Colonic mucosa (tissue), 4 donors: Measurements from ENCODE around the gene SEMA4F. TPM values are rescaled to one million over a fixed set of nuclear protein-coding genes. Genes with fewer than 3 reads are reported as not detected.

ENCODE experiments used
- DNase-seq: peaks from one replicate; pipeline ENCODE4 v3.0.0-alpha.2; 2020
- H3K27ac ChIP-seq: fragments of 200-600 bp; one replicate; pipeline ENCODE4 v1.8.0; 2021
- H3K27me3 ChIP-seq: fragments of 200-600 bp; one replicate; pipeline ENCODE4 v1.8.0; 2021
- H3K36me3 ChIP-seq: fragments of 200-600 bp; one replicate; pipeline ENCODE4 v1.8.0; 2021
- H3K4me1 ChIP-seq: fragments of 200-600 bp; one replicate; pipeline ENCODE4 v1.8.0; 2021; ENCODE audit warnings: mild to moderate bottlenecking
- H3K4me3 ChIP-seq: fragments of 200-600 bp; one replicate; pipeline ENCODE4 v1.8.0; 2021
- H3K9ac ChIP-seq, 2 donors: one replicate each; pipeline ENCODE4 v1.7.0; 2013; ENCODE audit warnings: control low read depth in 2 of 2, low read depth in 2 of 2, low read length in 2 of 2
- H3K9me3 ChIP-seq: fragments of 200-600 bp; one replicate; pipeline ENCODE4 v1.8.0; 2021
- intact Hi-C: fragments of 100-400 bp; cut with DNase I; formaldehyde crosslinking; loops from one replicate; pipeline ENCODE4 v1.14.1; 2022
- total RNA-seq, 2 donors: library from RNA; stranded (reverse); fragmentation: NEBNext Ultra II Directional in 1 of 2; extraction: Animal tissue kit (Norgen Biotek cat#: 25700) in 1 of 2; gene quantifications; one replicate each; pipeline ENCODE4 v1.2.1, GENCODE V29; 2021
- TF ChIP-seq, protein P1 (sequence below): fragments of 200-600 bp; IDR thresholded peaks from one replicate; pipeline ENCODE4 v1.8.0; 2022; ENCODE audit warnings: antibody characterized with exemption, mild to moderate bottlenecking
- donor health status: healthy.
- donor health status: DM: no; HTN: no; CAD: no.
- donor health status: DM: no; HTN: no; CAD: no.

Gene SEMA4F
- total RNA-seq, 2 donors from 2014 or later, result 4.4 to 5.5 TPM

DNA sequence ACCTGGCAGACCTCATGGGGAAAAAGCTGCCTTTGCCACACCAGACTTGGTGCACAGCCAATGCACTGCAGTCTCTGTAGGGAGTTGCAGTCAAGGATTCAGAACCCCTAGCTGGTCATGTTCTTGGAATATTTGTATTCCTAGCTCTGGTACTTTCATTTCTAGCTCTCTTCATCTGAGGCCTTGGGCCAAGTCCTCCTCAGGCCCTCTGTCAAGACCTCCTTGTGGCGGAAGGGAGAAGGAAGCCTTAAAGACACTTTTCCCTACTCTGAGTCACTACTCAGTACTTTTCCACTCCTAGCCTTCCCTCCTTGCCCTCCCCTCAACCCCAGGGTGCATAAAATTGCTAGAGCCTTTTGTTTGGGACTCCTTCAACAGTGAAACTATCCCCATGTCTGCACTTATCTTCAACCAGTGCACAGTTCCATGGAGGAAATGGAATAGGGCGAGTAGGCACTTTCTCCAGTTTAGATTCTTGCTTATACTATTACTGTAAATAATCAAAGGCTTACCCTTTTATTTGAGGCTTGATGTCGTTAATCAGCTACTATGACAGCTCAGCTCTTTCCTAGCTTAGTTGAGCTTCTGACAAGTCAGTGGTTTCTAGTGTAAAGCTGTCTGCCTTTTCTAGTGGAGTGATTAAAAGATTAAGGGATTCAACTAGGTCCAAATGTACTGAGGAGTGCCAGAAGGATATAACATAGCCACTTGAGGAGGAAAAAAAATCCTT lies 21.7 kb upstream of the SEMA4F start:
- no peaks in the 10 kb centered on the region for H3K9me3 ChIP-seq
- intact Hi-C loops, result no loop called here
- H3K4me1 ChIP-seq, result no peaks in the 10 kb centered on the region
- no peak overlapping the region for H3K4me3 ChIP-seq
- H3K36me3 ChIP-seq, result no peaks in the 10 kb centered on the region
- no peak overlapping the region for H3K27ac ChIP-seq
- TF ChIP-seq, protein P1, sequence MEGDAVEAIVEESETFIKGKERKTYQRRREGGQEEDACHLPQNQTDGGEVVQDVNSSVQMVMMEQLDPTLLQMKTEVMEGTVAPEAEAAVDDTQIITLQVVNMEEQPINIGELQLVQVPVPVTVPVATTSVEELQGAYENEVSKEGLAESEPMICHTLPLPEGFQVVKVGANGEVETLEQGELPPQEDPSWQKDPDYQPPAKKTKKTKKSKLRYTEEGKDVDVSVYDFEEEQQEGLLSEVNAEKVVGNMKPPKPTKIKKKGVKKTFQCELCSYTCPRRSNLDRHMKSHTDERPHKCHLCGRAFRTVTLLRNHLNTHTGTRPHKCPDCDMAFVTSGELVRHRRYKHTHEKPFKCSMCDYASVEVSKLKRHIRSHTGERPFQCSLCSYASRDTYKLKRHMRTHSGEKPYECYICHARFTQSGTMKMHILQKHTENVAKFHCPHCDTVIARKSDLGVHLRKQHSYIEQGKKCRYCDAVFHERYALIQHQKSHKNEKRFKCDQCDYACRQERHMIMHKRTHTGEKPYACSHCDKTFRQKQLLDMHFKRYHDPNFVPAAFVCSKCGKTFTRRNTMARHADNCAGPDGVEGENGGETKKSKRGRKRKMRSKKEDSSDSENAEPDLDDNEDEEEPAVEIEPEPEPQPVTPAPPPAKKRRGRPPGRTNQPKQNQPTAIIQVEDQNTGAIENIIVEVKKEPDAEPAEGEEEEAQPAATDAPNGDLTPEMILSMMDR, result no peak
- no peak overlapping the region for H3K9ac ChIP-seq
- DNase-seq, result no peak
- H3K27me3 ChIP-seq, result no peaks in the 10 kb centered on the region

DNA sequence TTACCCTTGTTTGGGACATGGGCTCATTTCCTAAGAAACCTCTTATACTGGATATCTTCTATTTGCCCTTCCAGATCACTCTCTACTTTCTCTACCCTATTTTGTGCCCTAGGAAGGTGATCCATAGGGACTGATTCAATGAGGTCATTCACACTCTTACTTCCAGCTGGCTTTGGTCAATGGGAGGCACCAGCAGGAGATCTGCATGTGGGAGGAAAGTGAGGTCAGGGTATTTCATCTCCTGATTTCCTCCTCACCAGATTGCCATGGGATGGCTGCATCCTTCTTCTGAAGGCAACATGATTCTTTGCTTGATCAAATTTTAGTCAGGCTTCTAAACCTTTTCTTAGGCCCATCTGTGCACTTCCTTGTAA lies 21.1 kb upstream of the SEMA4F start:
- intact Hi-C loops, result no loop called here
- Histone ChIP-seq H3K4me1 (no peaks in the 10 kb centered on the region), H3K36me3 (no peaks in the 10 kb centered on the region), H3K4me3 (no peak overlapping the region), H3K27ac (no peak overlapping the region), H3K9me3 (no peaks in the 10 kb centered on the region), H3K27me3 (no peaks in the 10 kb centered on the region), H3K9ac (no peak overlapping the region)
- DNase-seq, result no peak
- TF ChIP-seq, protein P1, result no peak

DNA sequence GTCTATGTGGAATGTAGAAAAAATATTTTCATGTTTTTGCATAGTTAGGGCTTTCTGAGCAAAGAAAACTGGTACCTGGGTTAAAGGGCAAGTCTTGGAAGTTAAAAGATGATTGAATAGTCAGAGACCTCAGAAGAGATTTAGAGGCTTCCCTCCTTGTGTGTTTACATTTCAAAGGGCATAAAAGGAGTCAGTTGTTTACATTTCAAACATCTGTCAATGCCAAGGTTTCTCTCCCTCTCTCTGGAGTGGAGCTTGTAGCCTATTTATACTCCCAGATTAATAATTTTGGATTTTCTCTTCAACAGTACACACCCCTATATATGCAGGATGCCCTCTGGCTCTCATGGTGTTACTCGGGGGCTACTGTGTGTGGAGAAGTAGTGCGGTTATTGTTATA lies 14.5 kb upstream of the SEMA4F start:
- intact Hi-C loops, result no loop called here
- no peaks in the 10 kb centered on the region for H3K36me3 ChIP-seq
- no peak overlapping the region for H3K4me3 ChIP-seq
- H3K4me1 ChIP-seq, result no peaks in the 10 kb centered on the region
- TF ChIP-seq, protein P1, result no peak
- no peaks in the 10 kb centered on the region for H3K27me3 ChIP-seq
- H3K27ac ChIP-seq, result no peak overlapping the region
- no peak for DNase-seq
- no peak overlapping the region for H3K9ac ChIP-seq
- no peaks in the 10 kb centered on the region for H3K9me3 ChIP-seq

DNA sequence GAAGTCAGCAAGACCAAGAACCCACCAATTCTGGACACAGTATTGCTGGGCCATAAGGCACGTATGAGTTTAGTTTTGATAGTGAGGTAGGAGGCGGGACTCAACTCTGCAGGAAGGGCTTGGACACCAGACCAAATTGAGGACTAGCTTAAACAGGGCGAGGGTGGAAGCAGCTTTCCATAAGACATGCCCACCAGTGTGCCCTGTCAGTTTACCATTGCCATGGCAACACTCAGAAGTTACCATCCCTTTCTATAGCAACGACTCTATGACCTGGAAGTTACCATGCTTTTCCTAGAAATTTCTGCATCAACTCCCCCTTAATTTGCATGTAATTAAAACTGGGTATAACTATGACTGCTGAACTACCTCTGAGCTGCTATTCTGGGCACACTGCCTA lies 8.7 kb upstream of the SEMA4F start:
- Histone ChIP-seq H3K27ac (no peak overlapping the region), H3K27me3 (no peaks in the 10 kb centered on the region), H3K9ac (no peak overlapping the region), H3K4me3 (no peak overlapping the region), H3K36me3 (no peaks in the 10 kb centered on the region), H3K9me3 (no peaks in the 10 kb centered on the region), H3K4me1 (no peaks in the 10 kb centered on the region)
- no peak for DNase-seq
- TF ChIP-seq, protein P1, result no peak
- intact Hi-C loops, result no loop called here

DNA sequence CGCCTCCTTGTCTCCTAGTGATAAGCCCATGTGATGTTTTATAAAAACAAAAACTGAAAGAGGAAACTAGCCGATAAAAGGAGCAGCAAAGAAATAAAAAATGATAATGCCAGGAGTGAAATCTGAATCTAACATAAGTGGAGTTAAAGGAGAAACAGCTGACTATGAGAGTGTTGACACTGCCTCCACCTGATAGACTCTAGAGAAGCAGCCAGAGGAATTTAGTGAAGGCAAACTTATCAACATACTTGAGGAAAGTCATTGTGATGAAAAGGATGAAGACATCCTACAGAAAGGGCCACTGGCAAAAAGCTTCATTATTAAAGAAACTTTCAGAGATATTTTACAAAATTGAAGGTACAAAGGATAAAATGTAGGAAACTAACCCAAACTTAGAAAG lies 7.8 kb upstream of the SEMA4F start:
- no peaks in the 10 kb centered on the region for H3K9me3 ChIP-seq
- intact Hi-C loops, result no loop called here

More for the DNA sequence above, 7.8 kb upstream of the SEMA4F start:
- TF ChIP-seq, protein P1, result no peak
- no peak for DNase-seq
- H3K27ac ChIP-seq, result no peak overlapping the region
- H3K27me3 ChIP-seq, result no peaks in the 10 kb centered on the region
- no peak overlapping the region for H3K9ac ChIP-seq
- H3K4me3 ChIP-seq, result no peak overlapping the region
- no peaks in the 10 kb centered on the region for H3K4me1 ChIP-seq
- no peaks in the 10 kb centered on the region for H3K36me3 ChIP-seq
